SK-N-DZ (cell line): ENCODE results near the gene SHQ1. TPM values are rescaled to one million over a fixed set of nuclear protein-coding genes. Genes with fewer than 3 reads are reported as not detected.

Experiments
- DNase-seq: peaks from one replicate; pipeline ENCODE4 v3.0.0-alpha.2; 2015; ENCODE audit warnings: low spot score
- polyA plus RNA-seq, 2 experiments: library from polyadenylated mRNA; depleted of rRNA; stranded (reverse); fragments of >200 nt; gene quantifications; 2 replicates each; pipeline ENCODE4 v1.2.3, GENCODE V29; 2014

Gene SHQ1
- 17.1 and 23.3 TPM in 2 replicates for polyA plus RNA-seq (2014; cell fraction: cytosol; rRNA removed)
- polyA plus RNA-seq (2014; cell fraction: nucleus; rRNA removed), result 11.5 and 13.0 TPM in 2 replicates

DNA sequence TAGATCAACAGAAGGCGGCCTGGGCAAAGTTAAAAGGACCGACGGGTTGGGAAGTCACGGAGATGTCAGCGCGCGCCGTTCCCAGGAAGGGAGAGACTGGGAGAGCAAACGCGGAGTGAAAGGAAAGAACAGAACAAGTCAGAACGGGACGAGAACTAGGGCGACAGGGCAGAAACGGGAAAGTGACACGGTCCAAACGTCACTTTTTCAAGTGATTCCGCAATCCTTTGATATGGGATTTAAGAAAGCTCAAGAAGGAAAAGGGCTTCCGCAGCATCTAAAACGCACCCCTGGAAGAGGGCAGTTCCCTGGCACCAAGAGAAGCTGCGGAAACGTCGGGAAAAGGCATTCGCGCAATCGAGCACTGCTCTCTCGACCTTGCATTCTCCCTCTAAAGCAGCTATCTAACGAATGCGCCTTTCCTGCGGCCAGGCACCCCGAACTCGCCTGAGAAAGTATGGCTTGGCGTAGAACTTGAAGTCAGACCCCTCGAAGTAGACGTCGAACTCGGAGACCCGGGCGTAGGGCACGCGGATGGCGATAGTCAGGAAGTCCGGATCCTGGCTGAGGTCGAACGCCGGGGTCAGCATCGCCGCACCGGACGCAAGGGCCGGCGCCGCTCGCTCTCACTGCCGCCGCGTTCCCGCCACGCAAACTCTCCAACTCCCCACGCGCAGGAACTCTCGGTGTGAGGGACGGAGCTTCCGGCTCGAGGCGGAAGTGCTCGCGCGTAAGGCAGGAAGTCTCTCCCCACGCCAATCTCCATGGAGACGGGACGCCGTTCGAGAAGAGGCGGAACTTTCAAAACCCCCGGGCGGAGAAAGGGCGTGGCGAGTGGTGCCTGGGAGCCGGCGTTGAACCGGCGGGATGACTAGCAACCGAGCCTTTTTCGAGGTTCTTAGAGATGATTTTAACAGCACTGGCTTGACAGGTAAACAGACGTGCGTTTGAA, at the start of gene SHQ1:
Gene SHQ1 (minus strand): TSS at position 695 of the 952 bp plus-strand sequence. CDS start 105 bp downstream, at position 590.
- peak; percentile 90 for DNase-seq

DNA sequence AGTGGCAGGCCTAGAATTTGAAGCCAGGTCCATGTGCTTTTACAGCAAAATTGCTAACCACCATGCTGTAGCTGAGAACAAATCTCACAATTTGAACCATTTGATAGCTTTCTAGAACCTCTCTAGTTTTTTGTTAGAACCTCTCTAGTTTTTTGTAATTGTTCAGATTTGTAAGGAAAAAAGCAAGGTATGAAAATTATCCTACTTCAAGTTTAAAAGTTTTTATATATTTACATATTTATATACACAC, 49.4 kb upstream of the SHQ1 start:
- DNase-seq, result no peak

DNA sequence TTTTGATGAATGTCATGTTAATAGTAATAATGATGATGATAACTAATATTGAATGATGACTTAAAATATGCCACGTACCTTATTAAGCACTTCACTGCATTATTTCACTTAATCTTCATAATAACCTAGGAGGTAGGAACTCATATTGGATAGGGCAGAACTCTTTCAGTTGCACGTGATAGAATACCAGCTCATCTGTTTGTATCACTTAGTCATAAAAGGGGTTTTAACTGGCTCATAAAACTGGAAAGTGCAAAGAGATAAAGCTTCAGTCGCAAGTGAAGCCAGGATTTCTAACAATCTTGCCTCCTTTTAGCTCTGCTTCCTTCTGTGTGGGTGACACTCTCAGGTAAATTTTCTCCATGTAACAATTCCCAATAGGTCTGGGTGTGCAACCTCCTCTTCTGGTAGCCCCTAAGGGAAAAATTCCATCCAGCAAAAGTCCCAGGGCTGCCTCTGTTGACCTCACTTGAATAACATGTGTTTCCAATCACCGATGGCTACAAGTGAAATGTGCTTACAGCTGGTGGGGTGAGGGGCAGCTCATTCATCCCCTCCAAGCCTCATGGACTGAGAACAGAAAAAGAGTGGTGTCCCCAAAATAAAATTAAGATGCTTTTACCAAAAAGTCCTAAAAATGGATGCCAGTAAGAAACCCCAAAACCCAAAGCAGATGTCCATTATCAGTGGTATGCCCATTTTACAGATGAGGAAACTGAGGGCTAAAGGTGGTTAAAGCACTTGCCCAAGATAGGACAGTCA, 48.9 kb upstream of the SHQ1 start:
- DNase-seq, result no peak

DNA sequence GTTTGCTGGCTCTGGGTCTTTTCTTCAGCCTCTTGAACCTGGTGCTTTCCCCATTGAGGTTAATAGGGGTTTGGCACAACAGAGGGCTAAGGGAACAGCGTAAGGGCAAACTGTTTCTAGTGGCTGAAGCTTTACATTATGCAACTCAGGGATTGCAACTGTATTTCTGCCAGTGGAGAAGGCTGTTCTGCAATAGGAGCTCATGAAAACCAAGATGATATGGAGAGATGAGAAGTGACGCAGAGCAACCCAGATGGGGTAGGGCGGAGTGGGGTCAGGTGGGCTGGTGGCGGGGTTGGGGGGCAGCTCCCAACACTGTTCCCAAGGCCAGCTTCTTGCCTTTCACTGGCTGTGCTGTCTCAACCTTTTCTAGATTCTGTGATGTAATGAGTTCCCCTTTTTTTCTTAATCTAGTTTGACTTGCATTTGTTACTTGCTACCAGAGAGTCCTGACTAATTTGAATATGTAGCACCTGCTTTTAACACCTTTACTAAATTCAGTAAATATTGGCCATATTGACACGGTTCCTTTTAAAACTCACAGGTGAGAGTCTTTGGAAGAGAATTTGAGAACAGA, 46.8 kb upstream of the SHQ1 start:
- no peak for DNase-seq

DNA sequence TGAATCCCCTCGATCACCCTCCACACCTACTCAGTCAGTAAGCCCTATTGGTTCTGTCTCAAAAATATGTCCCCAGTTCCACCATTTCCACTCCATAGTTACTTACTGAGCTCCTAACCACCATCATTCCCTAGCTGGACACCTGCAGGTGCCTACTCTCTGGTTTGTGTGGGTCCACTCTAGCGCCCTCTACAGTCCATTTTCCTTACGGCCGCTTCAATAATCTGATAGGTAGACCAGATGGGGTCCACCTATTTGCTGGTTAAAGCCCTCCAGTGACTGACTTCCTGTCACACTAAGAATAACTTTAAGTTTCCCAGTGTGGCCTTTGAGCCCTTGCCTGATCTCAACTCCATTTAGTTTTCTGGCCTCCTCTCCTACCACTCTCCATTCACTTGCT, 44.6 kb upstream of the SHQ1 start:
- no peak for DNase-seq

DNA sequence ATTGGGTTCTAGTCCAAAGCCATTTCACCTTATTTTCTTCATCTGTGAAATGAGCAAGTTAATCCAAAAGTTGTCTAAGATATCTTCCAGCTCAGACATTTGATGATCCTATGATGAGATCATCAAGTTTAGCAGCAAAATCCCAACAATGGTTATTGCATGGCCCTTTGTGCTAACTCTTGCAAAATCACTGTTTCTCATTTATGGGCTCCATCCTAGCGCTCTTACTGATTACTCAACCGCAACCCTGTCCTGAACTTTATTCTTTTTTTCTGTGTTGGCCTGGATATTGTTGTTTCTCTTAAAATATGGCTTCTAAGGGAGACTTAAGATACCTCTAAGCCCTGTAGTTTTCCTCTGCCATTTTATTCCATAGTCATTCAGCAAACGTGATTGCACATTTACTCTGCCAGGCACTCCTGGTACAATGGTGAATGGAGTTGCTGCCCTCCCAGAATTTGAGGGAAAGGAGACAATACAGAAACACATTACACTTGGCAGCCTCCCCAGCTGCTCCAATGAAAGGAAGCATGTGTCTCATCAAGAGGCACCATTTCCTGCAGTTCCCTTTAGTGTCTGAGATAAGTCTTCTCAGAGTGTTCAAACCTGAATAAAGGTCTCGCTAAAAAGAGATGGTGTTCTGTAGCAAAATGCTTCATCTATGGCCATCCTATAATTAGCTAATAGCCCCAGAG, 44.0 kb upstream of the SHQ1 start:
- no peak for DNase-seq

DNA sequence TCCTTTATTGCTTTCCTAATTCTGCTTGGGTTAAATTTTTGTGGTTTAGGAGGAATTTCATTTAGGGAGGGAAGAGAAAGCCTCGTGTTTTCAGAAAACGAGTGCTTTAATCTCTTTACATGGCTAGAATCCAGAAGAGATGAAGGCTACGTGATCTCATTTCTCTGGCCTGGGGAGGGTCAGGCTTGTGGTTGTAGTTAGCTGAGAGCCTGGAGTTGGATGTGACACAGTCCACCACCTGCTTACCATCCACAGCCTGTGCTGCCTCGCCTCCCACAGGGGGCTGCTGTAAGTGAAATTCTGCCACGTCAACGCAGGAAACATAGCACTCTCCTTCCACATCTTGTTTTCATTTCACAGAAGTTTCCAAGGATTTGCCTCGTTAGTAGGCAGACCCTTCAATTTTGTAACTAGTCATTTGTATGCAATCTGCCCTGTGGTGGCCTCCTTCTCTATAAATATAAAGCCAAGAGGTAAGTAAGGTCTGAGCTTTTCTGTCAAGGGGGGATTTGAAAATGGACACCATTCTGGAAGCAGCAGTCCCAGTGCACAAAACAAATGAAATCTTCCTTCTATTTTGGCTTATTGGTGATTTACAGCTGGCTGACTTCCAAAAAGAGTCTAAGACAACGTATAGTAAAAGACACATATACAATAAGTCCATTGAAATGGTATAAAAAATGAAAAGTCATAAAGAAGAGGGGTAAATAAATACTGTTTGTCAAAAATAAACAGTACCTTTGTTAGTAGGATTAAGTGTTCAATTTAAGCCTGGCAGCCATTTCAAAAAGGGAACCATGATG, 43.0 kb upstream of the SHQ1 start:
- peak; percentile 37 for DNase-seq

DNA sequence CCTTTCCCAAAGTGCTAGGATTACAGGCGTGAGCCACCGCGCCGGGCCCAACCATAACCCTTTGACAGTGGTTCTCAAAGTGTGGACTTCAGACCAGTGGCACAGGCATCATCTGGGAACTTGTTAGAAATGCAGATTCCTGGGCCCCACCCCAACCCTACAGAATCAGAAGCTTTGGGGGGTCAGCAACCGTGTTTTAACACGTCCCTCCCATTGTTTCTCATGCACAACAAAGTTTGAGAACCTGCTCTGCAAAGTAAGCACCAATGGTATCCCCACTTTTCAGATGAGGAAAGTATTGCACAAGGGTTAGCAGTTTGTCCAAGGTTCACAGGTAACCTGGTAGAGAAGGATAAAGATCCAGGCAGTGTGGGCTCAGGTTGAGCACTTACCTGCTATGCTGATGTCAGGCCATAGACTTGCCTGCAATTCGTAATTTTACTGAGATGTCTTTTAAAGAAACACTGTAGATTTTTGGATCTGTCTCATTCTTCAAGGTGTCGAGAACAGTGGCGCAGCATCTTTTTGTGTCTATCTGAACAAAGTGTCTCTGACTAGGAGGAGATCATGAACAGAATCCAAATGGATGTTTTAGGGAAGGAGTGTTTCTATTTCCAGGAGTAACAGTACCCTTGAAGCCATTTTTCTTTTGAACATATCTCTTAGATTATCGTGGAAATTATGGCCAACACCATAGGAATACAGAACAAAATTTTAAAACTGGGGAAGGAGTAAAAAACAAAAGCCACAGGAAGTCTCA, 42.1 kb upstream of the SHQ1 start:
- no peak for DNase-seq

DNA sequence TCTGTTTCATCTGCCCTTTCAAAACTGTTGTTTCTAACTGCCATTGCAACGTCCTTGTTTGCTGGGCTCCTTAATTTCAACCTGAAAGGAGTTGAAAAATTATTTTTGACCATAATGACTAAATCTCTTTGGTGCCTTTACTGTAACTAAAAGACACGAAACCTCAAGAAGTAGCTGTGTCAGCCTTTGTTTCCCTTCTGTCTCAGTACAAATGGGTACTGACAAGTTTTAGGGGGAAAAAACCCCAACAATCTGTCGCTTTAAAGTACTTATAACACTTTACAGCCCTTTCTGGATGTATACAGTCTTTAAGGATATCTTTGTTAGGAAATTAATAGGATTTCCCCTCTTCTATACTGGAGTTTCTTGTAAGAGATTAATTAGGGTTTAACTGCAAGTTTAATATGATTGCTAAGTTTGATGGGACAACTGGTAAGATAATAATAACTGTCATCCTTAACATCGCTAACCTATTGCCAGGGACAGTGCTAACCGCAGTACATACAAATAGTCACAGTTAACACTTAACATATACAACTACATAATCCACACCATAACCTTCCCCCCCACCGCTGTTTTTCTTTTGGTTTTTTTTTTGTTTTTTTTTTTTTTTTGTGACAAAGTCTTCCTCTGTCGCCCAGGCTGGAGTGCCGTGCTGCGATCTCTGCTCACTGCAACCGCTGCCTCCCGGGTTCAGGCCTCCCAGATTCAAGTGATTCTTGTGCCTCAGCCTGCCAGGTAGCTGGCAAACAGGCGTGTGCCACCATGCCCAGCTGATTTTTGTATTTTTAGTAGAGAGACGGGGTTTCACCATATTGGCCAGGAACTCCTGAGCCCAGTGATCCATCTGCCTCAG, 41.3 kb upstream of the SHQ1 start:
- no peak for DNase-seq

DNA sequence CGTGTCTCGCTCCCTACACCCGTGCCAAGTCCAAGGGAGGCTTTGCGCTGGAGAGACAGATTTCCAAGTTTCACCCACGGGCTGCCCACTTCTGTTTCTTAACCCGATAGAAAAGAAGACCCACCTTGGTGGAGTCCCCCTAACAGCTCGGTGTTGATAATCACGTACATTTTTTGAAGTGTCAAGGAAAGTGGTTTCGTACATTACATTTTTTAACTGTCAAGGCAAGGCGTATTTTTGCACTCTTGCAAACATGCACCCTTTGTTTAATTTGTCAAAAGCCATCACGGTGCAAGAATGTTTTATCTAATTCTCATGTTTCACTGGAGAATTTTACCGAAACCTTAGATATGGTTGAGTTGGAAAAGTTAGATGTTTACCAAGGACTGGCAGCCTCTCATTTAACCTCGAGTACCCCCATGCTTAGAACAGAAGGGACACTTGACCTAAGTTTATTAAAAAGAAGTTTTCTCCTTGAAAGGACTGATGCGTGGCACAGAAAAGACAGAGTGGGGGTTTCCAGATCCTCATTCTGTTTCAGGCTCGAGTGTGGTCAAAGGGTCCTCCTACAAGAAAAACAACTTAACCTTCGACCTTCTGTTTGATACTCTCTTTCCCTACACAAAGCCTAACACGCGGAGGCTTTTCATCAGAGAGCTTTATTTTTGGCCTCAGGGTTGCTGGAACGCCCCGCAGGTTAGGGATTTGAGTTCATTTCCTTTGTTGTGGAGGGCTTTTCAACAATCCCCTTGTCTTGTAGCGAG, 40.5 kb upstream of the SHQ1 start:
- peak; percentile 18 for DNase-seq

DNA sequence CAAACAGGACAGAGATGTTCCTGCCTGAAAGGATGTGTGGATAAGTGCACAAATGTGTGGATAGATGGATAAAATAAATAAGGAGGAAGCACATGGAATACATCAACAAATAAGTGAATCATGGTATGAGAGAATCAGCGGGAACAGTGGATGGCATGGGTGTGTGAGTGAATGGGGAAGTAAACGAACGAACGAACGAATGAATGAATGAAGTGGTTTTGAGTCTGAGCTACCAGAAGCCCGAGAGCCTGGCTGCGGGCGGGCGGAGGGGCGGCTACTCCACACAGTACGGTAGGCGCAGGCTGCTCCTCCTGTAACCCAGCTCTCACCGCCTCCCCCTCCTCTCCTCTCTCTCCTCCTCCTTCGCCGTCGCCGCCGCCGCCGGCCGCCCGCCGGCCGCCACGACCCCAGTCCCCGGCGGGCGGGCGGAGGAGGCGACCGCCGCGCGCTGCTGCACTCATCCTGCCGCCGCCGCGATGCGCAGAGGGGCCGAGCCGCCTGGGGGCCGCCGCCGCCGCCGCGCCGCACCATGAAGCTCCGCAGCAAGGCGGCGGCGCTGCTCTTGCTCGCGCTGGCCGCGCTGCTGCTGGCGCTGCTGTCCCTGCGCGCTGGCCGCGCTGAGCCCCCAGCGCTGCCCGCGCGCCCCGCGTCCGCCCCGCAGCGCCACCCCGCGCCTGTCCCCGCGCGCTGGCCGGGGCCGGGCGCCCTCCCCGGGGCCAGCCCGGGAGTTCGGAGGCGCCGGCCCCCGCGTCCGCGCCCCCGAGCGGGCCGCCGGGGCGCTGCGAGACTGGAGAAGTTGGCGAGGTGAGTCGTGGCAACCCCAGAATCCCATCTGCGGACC, 39.7 kb upstream of the SHQ1 start, which contains the start of gene GXYLT2:
Gene GXYLT2 (plus strand): TSS at position 342 of the 841 bp plus-strand sequence. CDS start 188 bp downstream, at position 530.
- DNase-seq, result peak; percentile 75

DNA sequence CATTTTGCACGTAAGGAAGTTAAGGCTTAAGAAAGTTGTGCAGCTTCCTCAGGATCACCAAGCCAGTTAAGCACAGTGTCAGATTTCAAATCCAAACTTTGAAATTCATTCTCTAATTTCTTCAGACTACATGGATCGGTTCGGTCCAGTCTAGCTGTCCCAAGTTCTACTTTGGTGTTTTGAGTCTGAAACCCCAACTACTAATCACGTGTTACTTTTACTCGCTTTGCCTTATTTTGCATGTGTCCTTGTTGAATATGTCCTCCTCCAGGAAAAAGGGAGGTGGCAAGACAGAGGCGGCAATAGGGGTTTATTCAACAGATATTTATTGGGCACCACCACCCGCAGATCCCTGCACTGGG, 39.1 kb upstream of the SHQ1 start:
- peak; percentile 10 for DNase-seq

DNA sequence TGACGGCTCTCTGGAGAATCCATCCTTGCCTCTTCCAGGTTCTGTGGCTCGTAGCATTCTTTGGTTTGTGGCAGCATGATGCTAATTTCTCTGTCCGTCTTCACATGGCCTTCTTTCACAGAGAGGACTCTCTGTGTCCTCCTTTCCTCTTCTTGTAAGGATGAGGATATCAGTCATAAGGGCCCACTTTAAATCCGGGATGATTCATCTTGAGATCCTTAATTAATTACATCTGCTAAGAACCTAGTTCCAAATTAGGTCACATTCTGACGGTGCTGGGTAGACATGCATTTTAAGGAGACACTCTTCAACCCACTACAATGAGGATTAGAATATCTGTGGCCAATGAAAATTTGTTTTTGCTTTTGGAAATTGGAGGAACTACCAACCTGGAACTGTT, 23.9 kb upstream of the SHQ1 start:
- no peak for DNase-seq

DNA sequence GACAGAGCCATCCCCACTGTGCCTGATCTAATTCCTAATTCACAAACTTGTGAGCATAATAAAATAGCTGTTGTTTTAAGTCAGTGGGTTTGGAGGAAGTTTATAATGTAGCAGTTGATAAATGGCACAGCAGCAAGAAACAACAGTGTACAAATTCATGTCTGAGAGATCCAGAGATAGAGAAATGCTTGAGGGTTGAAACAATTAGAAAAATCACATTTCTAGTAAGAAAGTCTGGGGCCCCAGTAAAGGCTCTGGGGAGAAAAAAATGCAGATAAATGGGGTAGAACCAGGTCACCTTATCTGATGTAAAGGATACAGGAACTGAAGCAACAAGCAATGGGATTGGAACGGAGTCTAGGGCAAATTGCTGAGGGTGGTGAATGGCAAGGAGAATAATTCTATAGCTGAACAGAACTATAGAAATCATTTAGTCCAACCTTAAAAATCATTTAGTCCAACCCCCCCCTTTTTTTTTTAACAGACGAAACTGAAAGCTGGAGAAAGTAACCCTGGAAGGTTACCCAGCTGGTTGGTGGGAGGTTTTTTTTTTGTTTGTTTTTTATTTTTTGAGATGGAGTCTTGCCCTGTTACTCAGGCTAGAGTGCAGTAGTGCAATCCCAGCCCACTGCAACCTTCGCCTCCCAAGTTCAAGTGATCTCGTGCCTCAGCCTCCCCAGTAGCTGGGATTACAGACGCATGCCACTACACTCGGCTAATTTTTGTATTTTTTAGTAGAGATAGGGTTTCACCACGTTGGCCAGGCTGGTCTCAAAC, 14.3 kb upstream of the SHQ1 start:
- peak; percentile 12 for DNase-seq

DNA sequence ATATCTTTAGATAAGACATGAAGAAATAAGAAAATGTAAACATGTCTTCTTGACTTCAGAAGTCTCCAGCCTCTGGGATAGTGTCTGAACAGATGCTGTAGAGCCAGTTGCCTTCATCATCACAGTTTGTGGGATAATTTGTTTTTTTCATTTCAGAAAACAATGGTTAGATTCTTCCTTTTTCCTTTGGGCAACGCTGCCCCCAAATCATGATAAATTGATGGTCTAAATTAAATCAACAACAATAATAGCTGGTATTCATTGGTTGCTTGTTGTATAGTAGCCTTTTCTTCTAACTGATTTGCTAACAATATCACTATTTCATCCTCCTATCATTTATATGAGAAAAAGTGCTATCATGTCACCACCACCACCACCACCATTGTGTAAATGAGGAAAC, 12.6 kb upstream of the SHQ1 start:
- DNase-seq, result no peak

DNA sequence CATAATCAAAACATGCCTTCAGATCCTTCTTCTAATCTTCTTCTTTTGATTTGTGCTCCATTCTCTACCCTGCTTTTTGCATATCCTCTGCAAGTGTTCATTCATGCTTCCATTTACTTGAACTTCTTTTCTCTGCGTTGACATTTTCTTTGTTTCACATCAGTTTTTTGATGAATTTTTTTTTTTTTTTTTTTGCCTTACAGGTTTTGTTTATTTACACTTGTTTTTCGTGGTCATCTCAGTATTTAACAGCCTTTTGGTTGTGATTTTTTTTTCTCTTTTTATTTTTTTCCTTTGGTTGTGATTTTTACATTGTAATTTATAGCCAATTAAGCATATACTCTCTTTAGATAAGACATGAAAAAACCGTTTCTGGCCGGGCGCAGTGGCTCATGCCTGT, 11.8 kb upstream of the SHQ1 start:
- DNase-seq, result no peak

DNA sequence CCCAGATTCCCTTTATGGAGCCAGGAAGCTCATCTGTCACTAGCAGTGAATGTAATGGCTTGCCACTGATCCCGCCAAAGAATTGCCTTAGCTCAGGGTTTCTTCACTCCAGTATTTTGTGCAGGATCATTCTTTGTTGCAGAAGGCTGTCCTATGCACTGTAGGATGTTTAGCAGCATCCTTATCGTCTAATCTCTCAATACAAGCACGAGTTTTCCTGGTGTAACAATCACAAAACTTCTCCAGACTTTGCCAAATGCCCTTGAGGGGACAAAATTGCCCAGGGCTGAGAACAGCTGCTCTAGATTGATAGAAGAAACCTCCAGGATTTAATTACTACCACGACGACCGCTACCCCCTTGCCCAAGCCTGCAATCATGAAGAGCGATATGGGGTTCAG, 6.8 kb upstream of the SHQ1 start:
- DNase-seq, result no peak
